Measurements from ENCODE around the gene POLA1.

Gene POLA1

DNA sequence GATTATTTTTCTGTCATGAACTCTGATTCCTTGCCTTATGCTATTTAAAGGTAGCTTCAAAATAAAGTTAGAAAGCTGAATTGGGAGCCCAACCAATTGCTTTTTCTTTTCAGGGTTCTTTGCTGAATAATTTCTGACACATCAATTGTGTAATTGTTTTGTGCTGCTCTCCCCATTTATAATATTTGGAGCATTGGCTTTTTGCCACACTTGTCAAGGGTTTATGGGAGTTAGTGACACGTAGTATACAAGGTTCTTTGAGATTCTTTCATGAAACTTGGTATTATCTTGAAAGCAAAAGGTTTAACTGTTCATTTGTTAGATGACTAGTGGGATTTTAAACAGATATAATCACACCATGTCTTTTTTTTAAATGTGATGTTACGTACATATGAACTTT lies 80.9 kb downstream of the POLA1 start:
- no peak overlapping the region for H3K4me2 ChIP-seq (ENCODE audit: low read depth, low read length)
- 0 out of 2 replicates have a peak, but pooled peaks cover 5% of the 10 kb centered on the region for H3F3A ChIP-seq (ENCODE audit: insufficient read depth, low read length)
- no peaks in the 10 kb centered on the region for H3K9me2 ChIP-seq (replicated peaks; ENCODE audit: insufficient read depth, low read length)
- H3K27me3 ChIP-seq (replicated peaks; ENCODE audit: insufficient read depth, low read length) = no peaks in the 10 kb centered on the region
- H3K9ac ChIP-seq (ENCODE audit: low read length) = no peak overlapping the region
- H3K79me2 ChIP-seq (ENCODE audit: low read length) = no peaks in the 10 kb centered on the region
- H4K20me1 ChIP-seq (ENCODE audit: insufficient read depth, low read length) = no peaks in the 10 kb centered on the region; the same call in 1 of the 2 replicates
- DNase-seq = no peak
- no peak overlapping the region for H3K27ac ChIP-seq (ENCODE audit: low read length)
- H3K4me1 ChIP-seq (ENCODE audit: low read length) = peaks cover 10% of the 10 kb centered on the region; the same call in 1 of the 2 replicates
- no peaks in the 10 kb centered on the region for H3K9me3 ChIP-seq (replicated peaks; ENCODE audit: insufficient read depth, low read length)
- H3K36me3 ChIP-seq (replicated peaks; ENCODE audit: insufficient read depth, low read length) = no peaks in the 10 kb centered on the region
- no peak overlapping the region for H3K4me3 ChIP-seq (ENCODE audit: low read length)
- no peak for TF ChIP-seq EZH2phosphoT487 (IDR thresholded peaks at IDR 0.05; ENCODE audit: low read length)
- TF ChIP-seq, protein P1, sequence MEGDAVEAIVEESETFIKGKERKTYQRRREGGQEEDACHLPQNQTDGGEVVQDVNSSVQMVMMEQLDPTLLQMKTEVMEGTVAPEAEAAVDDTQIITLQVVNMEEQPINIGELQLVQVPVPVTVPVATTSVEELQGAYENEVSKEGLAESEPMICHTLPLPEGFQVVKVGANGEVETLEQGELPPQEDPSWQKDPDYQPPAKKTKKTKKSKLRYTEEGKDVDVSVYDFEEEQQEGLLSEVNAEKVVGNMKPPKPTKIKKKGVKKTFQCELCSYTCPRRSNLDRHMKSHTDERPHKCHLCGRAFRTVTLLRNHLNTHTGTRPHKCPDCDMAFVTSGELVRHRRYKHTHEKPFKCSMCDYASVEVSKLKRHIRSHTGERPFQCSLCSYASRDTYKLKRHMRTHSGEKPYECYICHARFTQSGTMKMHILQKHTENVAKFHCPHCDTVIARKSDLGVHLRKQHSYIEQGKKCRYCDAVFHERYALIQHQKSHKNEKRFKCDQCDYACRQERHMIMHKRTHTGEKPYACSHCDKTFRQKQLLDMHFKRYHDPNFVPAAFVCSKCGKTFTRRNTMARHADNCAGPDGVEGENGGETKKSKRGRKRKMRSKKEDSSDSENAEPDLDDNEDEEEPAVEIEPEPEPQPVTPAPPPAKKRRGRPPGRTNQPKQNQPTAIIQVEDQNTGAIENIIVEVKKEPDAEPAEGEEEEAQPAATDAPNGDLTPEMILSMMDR (IDR thresholded peaks at IDR 0.05; ENCODE audit: low read length) = no peak
- no peak for TF ChIP-seq EZH2 (optimal IDR thresholded peaks at IDR 0.05; ENCODE audit: low read depth, low read length)
- no peak overlapping the region for H2AFZ ChIP-seq (ENCODE audit: low read length)

DNA sequence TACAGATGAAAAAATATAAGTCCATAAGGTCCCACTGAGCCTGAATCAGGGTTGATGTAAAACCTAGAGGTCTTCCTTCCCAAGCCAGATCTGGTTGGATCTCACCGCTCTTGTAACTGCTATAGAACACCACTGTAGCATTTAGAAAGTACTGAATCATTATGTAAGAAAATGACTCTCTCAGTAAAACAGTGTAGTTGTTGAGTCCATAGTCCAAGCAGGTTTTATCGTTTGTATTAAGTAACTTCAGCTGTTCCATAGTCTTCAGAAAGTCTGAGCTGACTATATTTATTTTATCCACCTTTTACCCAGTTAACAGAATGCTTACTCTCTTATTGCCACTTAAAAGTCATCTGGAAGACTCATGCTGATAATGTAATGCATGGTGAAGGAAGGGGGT lies 82.2 kb downstream of the POLA1 start:
- Histone ChIP-seq H3K79me2 (ENCODE audit: low read length) (no peaks in the 10 kb centered on the region), H3K4me1 (ENCODE audit: low read length) (peaks cover 10% of the 10 kb centered on the region; the same call in 1 of the 2 replicates), H3K9me2 (replicated peaks; ENCODE audit: insufficient read depth, low read length) (no peaks in the 10 kb centered on the region), H3K9ac (ENCODE audit: low read length) (no peak overlapping the region), H3K27me3 (replicated peaks; ENCODE audit: insufficient read depth, low read length) (no peaks in the 10 kb centered on the region), H4K20me1 (ENCODE audit: insufficient read depth, low read length) (peaks cover 5% of the 10 kb centered on the region; the same call in 1 of the 2 replicates), H2AFZ (ENCODE audit: low read length) (no peak overlapping the region), H3K36me3 (replicated peaks; ENCODE audit: insufficient read depth, low read length) (no peaks in the 10 kb centered on the region; the same call in 1 of the 2 replicates), H3K4me2 (ENCODE audit: low read depth, low read length) (no peak overlapping the region), H3K9me3 (replicated peaks; ENCODE audit: insufficient read depth, low read length) (no peaks in the 10 kb centered on the region), H3F3A (ENCODE audit: insufficient read depth, low read length) (0 out of 2 replicates have a peak, but pooled peaks cover 5% of the 10 kb centered on the region), H3K27ac (ENCODE audit: low read length) (no peak overlapping the region), H3K4me3 (ENCODE audit: low read length) (no peak overlapping the region)
- no peak for DNase-seq
- TF ChIP-seq, protein P1 (IDR thresholded peaks at IDR 0.05; ENCODE audit: low read length) = no peak
- TF ChIP-seq EZH2 (optimal IDR thresholded peaks at IDR 0.05; ENCODE audit: low read depth, low read length) = no peak

DNA sequence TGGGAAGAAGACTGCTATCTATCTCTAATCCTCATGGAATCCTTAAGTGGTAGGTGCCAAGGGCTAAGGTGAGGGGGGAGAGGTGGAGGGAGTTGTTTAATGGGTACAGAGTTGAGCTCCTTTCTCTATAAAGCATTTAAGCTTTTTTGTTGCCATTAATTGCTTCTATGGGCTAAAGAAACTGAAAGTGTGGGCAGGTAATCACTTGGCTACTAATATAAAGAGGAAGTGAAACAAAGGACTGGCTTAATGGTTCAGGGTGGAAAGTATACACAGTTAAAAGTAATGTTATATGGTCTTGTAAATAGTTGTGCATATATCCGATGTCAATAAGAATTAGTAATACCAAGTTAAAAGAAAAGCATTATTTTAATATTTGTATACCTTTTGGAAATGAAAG lies 83.9 kb downstream of the POLA1 start:
- DNase-seq = peak; percentile 68
- H3K27ac ChIP-seq (ENCODE audit: low read length) = peak overlapping the region; percentile 23; the same call in 1 of the 2 replicates
- no peak overlapping the region for H3K9ac ChIP-seq (ENCODE audit: low read length)

More for the DNA sequence above, 83.9 kb downstream of the POLA1 start:
- H3K79me2 ChIP-seq (ENCODE audit: low read length) = no peaks in the 10 kb centered on the region
- no peaks in the 10 kb centered on the region for H3K27me3 ChIP-seq (replicated peaks; ENCODE audit: insufficient read depth, low read length)
- TF ChIP-seq, protein P1 (IDR thresholded peaks at IDR 0.05; ENCODE audit: low read length) = no peak
- peak; percentile 94 for TF ChIP-seq EZH2phosphoT487 (IDR thresholded peaks at IDR 0.05; ENCODE audit: low read length)
- H3K36me3 ChIP-seq (replicated peaks; ENCODE audit: insufficient read depth, low read length) = no peaks in the 10 kb centered on the region; the same call in 1 of the 2 replicates
- H3K4me2 ChIP-seq (ENCODE audit: low read depth, low read length) = peak overlapping the region; percentile 2; the same call in 1 of the 2 replicates
- H3F3A ChIP-seq (ENCODE audit: insufficient read depth, low read length) = 0 out of 2 replicates have a peak, but pooled peaks cover 5% of the 10 kb centered on the region
- no peak overlapping the region for H3K4me3 ChIP-seq (ENCODE audit: low read length)
- H2AFZ ChIP-seq (ENCODE audit: low read length) = no peak overlapping the region
- H4K20me1 ChIP-seq (ENCODE audit: insufficient read depth, low read length) = peaks cover 5% of the 10 kb centered on the region; the same call in 1 of the 2 replicates
- no peaks in the 10 kb centered on the region for H3K9me3 ChIP-seq (replicated peaks; ENCODE audit: insufficient read depth, low read length)
- no peaks in the 10 kb centered on the region for H3K9me2 ChIP-seq (replicated peaks; ENCODE audit: insufficient read depth, low read length)
- H3K4me1 ChIP-seq (ENCODE audit: low read length) = peaks cover 10% of the 10 kb centered on the region; the same call in 1 of the 2 replicates

All from MM.1S (cell line).